Loucy (cell line): ENCODE data around the gene OR5D14.

ENCODE experiments used
- H2AFZ ChIP-seq: fragments of 200-600 bp; sonication (generic); 2 replicates; pipeline ENCODE4 v1.6.0; 2016; ENCODE audit warnings: antibody characterized with exemption, mild to moderate bottlenecking, low read length, moderate library complexity
- H3F3A ChIP-seq: fragments of 200-600 bp; 2 replicates; pipeline ENCODE4 v1.6.0; 2016; ENCODE audit warnings: antibody characterized with exemption, low read depth, mild to moderate bottlenecking
- H3K27me3 ChIP-seq: fragments of 200-600 bp; sonication (generic); 2 replicates; pipeline ENCODE4 v1.6.1; 2014; ENCODE audit warnings: low read length, mild to moderate bottlenecking; ENCODE audit not compliant: insufficient read depth, poor library complexity, severe bottlenecking
- H3K36me3 ChIP-seq: fragments of 200-600 bp; sonication (generic); 2 replicates; pipeline ENCODE4 v1.6.1; 2016; ENCODE audit warnings: low read length; ENCODE audit not compliant: insufficient read depth
- H3K4me1 ChIP-seq: fragments of 200-600 bp; sonication (generic); 2 replicates; pipeline ENCODE4 v1.5.1; 2014; ENCODE audit warnings: low read length, mild to moderate bottlenecking; ENCODE audit not compliant: insufficient read depth, poor library complexity, severe bottlenecking
- H3K4me2 ChIP-seq: fragments of 200-600 bp; sonication (generic); 2 replicates; pipeline ENCODE4 v1.6.0; 2014; ENCODE audit warnings: antibody characterized with exemption, low read length, low read depth, mild to moderate bottlenecking; ENCODE audit not compliant: poor library complexity, severe bottlenecking
- H3K4me3 ChIP-seq: fragments of 200-600 bp; sonication (generic); 2 replicates; pipeline ENCODE4 v1.5.1; 2014; ENCODE audit warnings: low read length, mild to moderate bottlenecking, mixed read lengths; ENCODE audit not compliant: poor library complexity, severe bottlenecking
- H3K79me2 ChIP-seq: fragments of 200-600 bp; sonication (generic); 2 replicates; pipeline ENCODE4 v1.6.1; 2014; ENCODE audit warnings: low read length; ENCODE audit not compliant: insufficient read depth
- H3K9ac ChIP-seq: fragments of 200-600 bp; sonication (generic); 2 replicates; pipeline ENCODE4 v1.6.0; 2014; ENCODE audit warnings: mild to moderate bottlenecking, low read depth, low read length, moderate library complexity; ENCODE audit not compliant: poor library complexity, severe bottlenecking
- H3K9me2 ChIP-seq: fragments of 200-600 bp; sonication (generic); replicated peaks from 2 replicates; pipeline ENCODE4 v1.6.1; 2016; ENCODE audit warnings: low read depth, low read length, mixed read lengths
- H3K9me3 ChIP-seq: fragments of 200-600 bp; sonication (generic); 2 replicates; pipeline ENCODE4 v1.6.1; 2014; ENCODE audit warnings: mild to moderate bottlenecking, antibody characterized with exemption, low read length, low read depth; ENCODE audit not compliant: insufficient read depth
- H4K20me1 ChIP-seq: fragments of 200-600 bp; sonication (generic); 2 replicates; pipeline ENCODE4 v1.6.0; 2014; ENCODE audit warnings: antibody characterized with exemption, low read length, mild to moderate bottlenecking; ENCODE audit not compliant: insufficient read depth, poor library complexity, severe bottlenecking
- EZH2phosphoT487 ChIP-seq: fragments of 200-600 bp; IDR thresholded peaks from 2 replicates; pipeline ENCODE4 v1.6.1; 2018; ENCODE audit warnings: antibody characterized with exemption, mild to moderate bottlenecking, moderate library complexity, borderline replicate concordance
- TF ChIP-seq, protein P1 (sequence below): fragments of 200-600 bp; sonication (generic); conservative IDR thresholded peaks from 2 replicates; pipeline ENCODE4 v1.5.1; 2014; ENCODE audit warnings: mild to moderate bottlenecking, antibody characterized with exemption, low read length

OR5D14 gene

DNA sequence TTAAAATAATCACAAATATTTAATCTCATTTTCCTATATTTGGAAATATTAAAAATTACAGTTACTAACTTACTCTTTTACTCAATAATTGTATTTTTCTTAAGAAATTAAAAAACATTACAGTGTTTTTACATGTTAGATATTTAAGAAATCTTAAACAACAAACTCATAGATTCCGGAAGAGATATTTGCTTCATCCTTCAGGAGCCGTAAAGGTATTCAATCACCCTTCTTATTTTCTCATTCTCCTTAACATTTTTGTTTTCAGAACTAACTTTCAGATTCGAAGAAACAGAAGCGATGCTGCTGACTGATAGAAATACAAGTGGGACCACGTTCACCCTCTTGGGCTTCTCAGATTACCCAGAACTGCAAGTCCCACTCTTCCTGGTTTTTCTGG lies 24.0 kb downstream of the OR5D14 start, which contains the start of gene OR5D18:
OR5D18 (plus strand) TSS at position 301 of the 400 bp plus-strand sequence; CDS start at position 301, 0 bp downstream.
- no peaks in the 10 kb centered on the region for H3K9me3 ChIP-seq
- no peak within 1 kb of the TSS for H3K4me2 ChIP-seq
- H3K4me3 ChIP-seq, result no peak within 1 kb of the TSS
- H3F3A ChIP-seq, result no peaks in the 10 kb centered on the region
- TF ChIP-seq, protein P1, sequence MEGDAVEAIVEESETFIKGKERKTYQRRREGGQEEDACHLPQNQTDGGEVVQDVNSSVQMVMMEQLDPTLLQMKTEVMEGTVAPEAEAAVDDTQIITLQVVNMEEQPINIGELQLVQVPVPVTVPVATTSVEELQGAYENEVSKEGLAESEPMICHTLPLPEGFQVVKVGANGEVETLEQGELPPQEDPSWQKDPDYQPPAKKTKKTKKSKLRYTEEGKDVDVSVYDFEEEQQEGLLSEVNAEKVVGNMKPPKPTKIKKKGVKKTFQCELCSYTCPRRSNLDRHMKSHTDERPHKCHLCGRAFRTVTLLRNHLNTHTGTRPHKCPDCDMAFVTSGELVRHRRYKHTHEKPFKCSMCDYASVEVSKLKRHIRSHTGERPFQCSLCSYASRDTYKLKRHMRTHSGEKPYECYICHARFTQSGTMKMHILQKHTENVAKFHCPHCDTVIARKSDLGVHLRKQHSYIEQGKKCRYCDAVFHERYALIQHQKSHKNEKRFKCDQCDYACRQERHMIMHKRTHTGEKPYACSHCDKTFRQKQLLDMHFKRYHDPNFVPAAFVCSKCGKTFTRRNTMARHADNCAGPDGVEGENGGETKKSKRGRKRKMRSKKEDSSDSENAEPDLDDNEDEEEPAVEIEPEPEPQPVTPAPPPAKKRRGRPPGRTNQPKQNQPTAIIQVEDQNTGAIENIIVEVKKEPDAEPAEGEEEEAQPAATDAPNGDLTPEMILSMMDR, result no peak
- TF ChIP-seq EZH2phosphoT487, result no peak
- H3K79me2 ChIP-seq, result no peaks in the 10 kb centered on the region
- no peaks in the 10 kb centered on the region for H3K36me3 ChIP-seq
- H3K27me3 ChIP-seq, result no peaks in the 10 kb centered on the region
- H3K9me2 ChIP-seq, result no peaks in the 10 kb centered on the region
- H3K9ac ChIP-seq, result no peak within 1 kb of the TSS
- no peaks in the 10 kb centered on the region for H3K4me1 ChIP-seq
- no peak within 1 kb of the TSS for H2AFZ ChIP-seq
- no peaks in the 10 kb centered on the region for H4K20me1 ChIP-seq

DNA sequence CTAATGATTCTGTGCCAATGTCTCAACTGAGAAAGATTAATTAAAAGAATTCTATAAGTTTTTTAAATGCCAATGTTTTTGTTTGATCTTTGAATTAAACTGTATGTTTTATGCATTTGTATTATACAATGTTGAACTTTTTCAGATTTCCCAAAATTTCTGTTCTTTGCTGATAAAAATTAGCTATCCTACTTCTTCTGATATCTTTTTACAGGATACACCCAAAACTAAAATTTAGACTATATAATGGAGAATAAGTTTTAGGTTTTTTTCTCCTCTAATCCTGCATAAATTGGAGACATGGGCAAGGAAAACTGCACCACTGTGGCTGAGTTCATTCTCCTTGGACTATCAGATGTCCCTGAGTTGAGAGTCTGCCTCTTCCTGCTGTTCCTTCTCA lies 31.6 kb downstream of the OR5D14 start, which contains the start of gene OR5L2:
OR5L2 (plus strand) TSS at position 301 of the 400 bp plus-strand sequence; CDS start at position 301, 0 bp downstream.
- no peaks in the 10 kb centered on the region for H3K9me3 ChIP-seq
- H3K9me2 ChIP-seq, result no peaks in the 10 kb centered on the region
- no peaks in the 10 kb centered on the region for H3K79me2 ChIP-seq
- no peaks in the 10 kb centered on the region for H4K20me1 ChIP-seq
- H3K9ac ChIP-seq, result no peak within 1 kb of the TSS
- H3K4me1 ChIP-seq, result no peaks in the 10 kb centered on the region
- H3K4me3 ChIP-seq, result no peak within 1 kb of the TSS
- H3K36me3 ChIP-seq, result no peaks in the 10 kb centered on the region
- H2AFZ ChIP-seq, result no peak within 1 kb of the TSS
- H3K4me2 ChIP-seq, result no peak within 1 kb of the TSS
- no peaks in the 10 kb centered on the region for H3K27me3 ChIP-seq
- H3F3A ChIP-seq, result no peaks in the 10 kb centered on the region
- TF ChIP-seq, protein P1, result no peak
- TF ChIP-seq EZH2phosphoT487, result no peak

DNA sequence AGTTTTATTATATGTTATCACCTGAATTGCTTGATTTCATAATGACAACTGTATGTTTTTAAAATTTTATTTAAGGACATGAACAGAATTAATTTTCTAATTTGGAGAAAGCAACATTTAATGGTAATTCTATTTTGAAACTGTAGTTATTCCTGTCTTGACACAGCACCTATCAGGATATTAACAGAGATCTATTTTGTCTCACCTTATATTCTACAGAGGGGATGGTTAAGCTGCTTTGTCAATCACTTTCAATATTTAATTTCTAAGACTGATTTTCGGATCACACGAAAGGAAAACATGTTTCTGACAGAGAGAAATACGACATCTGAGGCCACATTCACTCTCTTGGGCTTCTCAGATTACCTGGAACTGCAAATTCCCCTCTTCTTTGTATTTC lies 43.1 kb downstream of the OR5D14 start, which contains the start of gene OR5D16:
OR5D16 (plus strand) TSS at position 301 of the 400 bp plus-strand sequence; CDS start at position 301, 0 bp downstream.
- TF ChIP-seq, protein P1, result no peak
- TF ChIP-seq EZH2phosphoT487, result no peak
- Histone ChIP-seq H3K79me2 (no peaks in the 10 kb centered on the region), H3K4me1 (no peaks in the 10 kb centered on the region), H3K4me3 (no peak within 1 kb of the TSS), H3F3A (no peaks in the 10 kb centered on the region), H3K9me3 (no peaks in the 10 kb centered on the region), H3K4me2 (no peak within 1 kb of the TSS), H3K36me3 (no peaks in the 10 kb centered on the region), H2AFZ (no peak within 1 kb of the TSS), H3K9me2 (no peaks in the 10 kb centered on the region), H3K9ac (no peak within 1 kb of the TSS), H3K27me3 (no peaks in the 10 kb centered on the region), H4K20me1 (no peaks in the 10 kb centered on the region)
